Lung (tissue), 12 donors: ENCODE results near the gene C8G. TPM values are rescaled to one million over a fixed set of nuclear protein-coding genes. Genes with fewer than 3 reads are reported as not detected.

Source experiments
- ATAC-seq: fragments of 200-7000 bp; cut with Tn5 transposase; one replicate; pipeline ENCODE4 v1.9.1; 2020; ENCODE audit warnings: moderate number of reproducible peaks; ENCODE audit not compliant: insufficient read depth, low FRiP score
- DNase-seq, 3 donors: peaks; one replicate each; pipeline ENCODE4 v3.0.0-alpha.2; 2013 to 2017
- H3K27ac ChIP-seq, 2 donors: one replicate each; pipeline ENCODE4 v1.5.1; 2013; ENCODE audit warnings: mild to moderate bottlenecking in 2 of 2, moderate library complexity in 2 of 2, control low read depth in 1 of 2, inconsistent platforms in 1 of 2, low read depth in 1 of 2, low read length in 1 of 2
- H3K27me3 ChIP-seq, 3 donors: one replicate each; pipeline ENCODE4 v1.5.1; 2013; ENCODE audit warnings: low read length in 2 of 3; ENCODE audit not compliant: control insufficient read depth in 3 of 3, insufficient read depth in 3 of 3
- H3K36me3 ChIP-seq, 4 donors: one replicate each; pipeline ENCODE4 v1.5.1; 2013; ENCODE audit warnings: low read length in 4 of 4, mild to moderate bottlenecking in 1 of 4, moderate library complexity in 1 of 4; ENCODE audit not compliant: control insufficient read depth in 4 of 4, insufficient read depth in 4 of 4
- H3K4me1 ChIP-seq, 5 donors: one replicate each; pipeline ENCODE4 v1.5.1; 2013; ENCODE audit warnings: low read length in 5 of 5, mild to moderate bottlenecking in 2 of 5, moderate library complexity in 1 of 5; ENCODE audit not compliant: control insufficient read depth in 5 of 5, insufficient read depth in 5 of 5
- H3K4me3 ChIP-seq: one replicate; pipeline ENCODE4 v1.5.1; 2013; ENCODE audit warnings: mild to moderate bottlenecking, control low read depth, moderate library complexity
- H3K9ac ChIP-seq, 2 donors: one replicate each; pipeline ENCODE4 v1.5.1; 2013; ENCODE audit warnings: low read length in 2 of 2, control low read depth in 1 of 2; ENCODE audit not compliant: insufficient read depth in 1 of 2
- H3K9me3 ChIP-seq, 4 donors: one replicate each; pipeline ENCODE4 v1.5.1; 2013; ENCODE audit warnings: low read length in 3 of 4, mild to moderate bottlenecking in 1 of 4, moderate library complexity in 1 of 4; ENCODE audit not compliant: control insufficient read depth in 4 of 4, insufficient read depth in 3 of 4
- CTCF ChIP-seq: IDR thresholded peaks from 2 replicates; pipeline ENCODE4 v1.5.1; 2012; ENCODE audit warnings: mild to moderate bottlenecking; ENCODE audit errors: control extremely low read depth, extremely low read depth
- WGBS, 2 donors: extraction: QIAGEN DNeasy Blood & Tissue Kit; methylation state at CpG; one replicate each; pipeline ENCODE4 v1.1.7; 2013; 5-methylcytosine and 5-hydroxymethylcytosine counted together
- polyA plus RNA-seq, 2 donors: library from polyadenylated mRNA; stranded (reverse); fragments of 200-250 nt; gene quantifications; one replicate each; pipeline ENCODE4 v1.2.1, GENCODE V29; 2013
- total RNA-seq, 2 donors: library from RNA; depleted of rRNA in 1 of 2; stranded (reverse); fragments of >200 nt in 1 of 2; gene quantifications; one replicate each; pipeline ENCODE4 v1.2.1, GENCODE V29; 2014 to 2021
- donor health status: control.
- donor health status: control.
- donor health status: Bipolar disorder and iron deficiency.
- donor health status: healthy.
- donor health status: DM: yes; HTN: yes; CAD: no.

C8G gene
- total and polyA plus RNA-seq, 4 donors = 0.90 to 2.1 (median 1.4) TPM; not detected in 1

GRCh38 chr9:136899196-136899595 is 45.8 kb upstream of the C8G start:
- Histone ChIP-seq H3K27me3 (no peaks in the 10 kb centered on the region), H3K9ac (no peak overlapping the region), H3K9me3 (no peaks in the 10 kb centered on the region), H3K36me3 (peaks cover 0 to 23% (median 10%) of the 10 kb centered on the region in 4 donors), H3K4me1 (peaks cover 0 to 17% (median 3%) of the 10 kb centered on the region in 5 donors), H3K4me3 (no peak overlapping the region), H3K27ac (peak overlapping the region in 1 of 2 donors; percentile 8)
- 68 to 94% methylated on average over 9 of the region's 9 CpGs for WGBS, 2 donors
- no peak for TF ChIP-seq CTCF
- no peak for DNase-seq
- ATAC-seq = no peak

GRCh38 chr9:136900556-136900955 is 44.5 kb upstream of the C8G start:
- no peak overlapping the region for H3K9ac ChIP-seq
- no peak for DNase-seq
- WGBS, 2 donors = 85% methylated on average over 10 of the region's 10 CpGs

GRCh38 chr9:136900988-136901515 is 44.0 kb upstream of the C8G start:
- Histone ChIP-seq H3K4me3 (no peak overlapping the region), H3K27ac (peak overlapping the region; percentile 62 to 94), H3K36me3 (peaks cover 0 to 16% (median 8%) of the 10 kb centered on the region in 4 donors), H3K27me3 (no peaks in the 10 kb centered on the region), H3K9ac (no peak overlapping the region), H3K4me1 (peaks cover 0 to 17% (median 3%) of the 10 kb centered on the region in 5 donors), H3K9me3 (no peaks in the 10 kb centered on the region)
- DNase-seq (peak; percentile 23 to 58 (median 48)), ATAC-seq (peak; percentile 71)
- no peak for TF ChIP-seq CTCF
- 54 to 66% methylated on average over 13 of the region's 13 CpGs for WGBS, 2 donors

More at GRCh38 chr9:136900556-136900955, 44.5 kb upstream of the C8G start:
- no peak for TF ChIP-seq CTCF
- Histone ChIP-seq H3K36me3 (peaks cover 0 to 15% (median 8%) of the 10 kb centered on the region in 4 donors), H3K27ac (peak overlapping the region in 1 of 2 donors; percentile 94), H3K27me3 (no peaks in the 10 kb centered on the region), H3K4me3 (no peak overlapping the region), H3K4me1 (peaks cover 0 to 17% (median 3%) of the 10 kb centered on the region in 5 donors), H3K9me3 (no peaks in the 10 kb centered on the region)
- ATAC-seq = no peak
